ENCODE results near the gene ATP5F1D. TPM values are rescaled to one million over a fixed set of nuclear protein-coding genes. Genes with fewer than 3 reads are reported as not detected.

The ATP5F1D gene
- total RNA-seq, 1 donor from 2014 or later, result 167 TPM

GRCh38 chr19:1285737-1286360, 44.3 kb downstream of the ATP5F1D start, which contains the start of gene EFNA2:
TSS of gene EFNA2 (plus strand) at chr19:1285873. CDS start at chr19:1286169, 296 bp downstream.
- no peak for DNase-seq (ENCODE audit: extremely low spot score, unreplicated experiment)
- Mint-ChIP-seq H3K36me3 (ENCODE audit: unreplicated experiment) (no peaks in the 10 kb centered on the region), H3K27me3 (ENCODE audit: unreplicated experiment) (peaks cover 11% of the 10 kb centered on the region), H3K4me1 (ENCODE audit: unreplicated experiment) (peaks cover 10% of the 10 kb centered on the region), H3K9me3 (ENCODE audit: unreplicated experiment) (no peaks in the 10 kb centered on the region), H3K4me3 (ENCODE audit: unreplicated experiment) (peak within 1 kb of the TSS; percentile 73), H3K27ac (ENCODE audit: unreplicated experiment) (no peak within 1 kb of the TSS)
- TF ChIP-seq, protein P1, sequence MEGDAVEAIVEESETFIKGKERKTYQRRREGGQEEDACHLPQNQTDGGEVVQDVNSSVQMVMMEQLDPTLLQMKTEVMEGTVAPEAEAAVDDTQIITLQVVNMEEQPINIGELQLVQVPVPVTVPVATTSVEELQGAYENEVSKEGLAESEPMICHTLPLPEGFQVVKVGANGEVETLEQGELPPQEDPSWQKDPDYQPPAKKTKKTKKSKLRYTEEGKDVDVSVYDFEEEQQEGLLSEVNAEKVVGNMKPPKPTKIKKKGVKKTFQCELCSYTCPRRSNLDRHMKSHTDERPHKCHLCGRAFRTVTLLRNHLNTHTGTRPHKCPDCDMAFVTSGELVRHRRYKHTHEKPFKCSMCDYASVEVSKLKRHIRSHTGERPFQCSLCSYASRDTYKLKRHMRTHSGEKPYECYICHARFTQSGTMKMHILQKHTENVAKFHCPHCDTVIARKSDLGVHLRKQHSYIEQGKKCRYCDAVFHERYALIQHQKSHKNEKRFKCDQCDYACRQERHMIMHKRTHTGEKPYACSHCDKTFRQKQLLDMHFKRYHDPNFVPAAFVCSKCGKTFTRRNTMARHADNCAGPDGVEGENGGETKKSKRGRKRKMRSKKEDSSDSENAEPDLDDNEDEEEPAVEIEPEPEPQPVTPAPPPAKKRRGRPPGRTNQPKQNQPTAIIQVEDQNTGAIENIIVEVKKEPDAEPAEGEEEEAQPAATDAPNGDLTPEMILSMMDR (IDR thresholded peaks at IDR 0.05), result no peak

DNA sequence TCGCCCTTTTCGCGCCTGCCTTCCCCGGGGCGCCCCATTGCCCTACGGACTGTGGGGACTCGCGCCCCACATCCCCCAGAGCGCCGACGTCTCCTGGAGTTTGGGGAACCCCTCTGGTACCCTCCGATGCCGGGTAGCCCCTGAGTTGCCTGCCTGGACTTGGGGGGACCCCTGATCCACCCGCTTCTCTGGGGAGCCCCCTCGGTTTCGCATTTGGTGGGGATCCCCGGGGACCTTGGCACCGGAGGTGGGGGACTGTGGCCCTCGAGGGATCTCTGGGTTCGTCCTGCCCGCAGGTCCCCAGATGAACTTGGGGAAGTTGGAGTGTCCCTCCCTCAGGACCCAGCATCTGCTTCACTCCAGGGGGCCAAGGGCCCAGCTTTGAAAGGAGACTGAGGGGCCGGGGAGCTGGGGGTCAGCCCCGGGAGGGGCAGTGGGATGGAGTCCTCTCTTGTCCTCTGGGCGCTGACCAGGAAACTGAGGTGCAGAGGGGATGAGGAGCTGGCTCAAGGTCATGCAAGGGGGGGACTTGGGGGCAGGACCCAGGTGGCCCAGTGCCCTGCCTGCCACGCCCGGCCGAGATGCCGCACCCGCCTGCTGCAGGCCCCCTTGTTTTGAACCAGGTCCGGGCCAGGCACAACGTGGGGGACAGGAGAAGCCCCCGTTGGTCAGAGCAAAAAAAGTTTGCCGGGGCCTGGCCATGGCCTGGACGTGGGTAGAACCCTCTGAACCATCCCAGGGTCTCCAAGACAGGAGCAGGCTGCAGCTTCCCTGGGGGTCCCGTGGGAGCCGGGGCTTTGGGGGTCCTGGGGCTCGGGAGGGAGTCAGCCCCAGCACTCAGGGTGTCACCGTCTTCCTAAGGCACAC, 45.2 kb downstream of the ATP5F1D start:
- Mint-ChIP-seq H3K4me1 (ENCODE audit: unreplicated experiment) (peaks cover 10% of the 10 kb centered on the region), H3K9me3 (ENCODE audit: unreplicated experiment) (no peaks in the 10 kb centered on the region), H3K27ac (ENCODE audit: unreplicated experiment) (no peak overlapping the region), H3K27me3 (ENCODE audit: unreplicated experiment) (peaks cover 11% of the 10 kb centered on the region), H3K36me3 (ENCODE audit: unreplicated experiment) (no peaks in the 10 kb centered on the region), H3K4me3 (ENCODE audit: unreplicated experiment) (peak overlapping the region; percentile 73)
- TF ChIP-seq, protein P1 (IDR thresholded peaks at IDR 0.05), result no peak
- DNase-seq (ENCODE audit: extremely low spot score, unreplicated experiment), result no peak

DNA sequence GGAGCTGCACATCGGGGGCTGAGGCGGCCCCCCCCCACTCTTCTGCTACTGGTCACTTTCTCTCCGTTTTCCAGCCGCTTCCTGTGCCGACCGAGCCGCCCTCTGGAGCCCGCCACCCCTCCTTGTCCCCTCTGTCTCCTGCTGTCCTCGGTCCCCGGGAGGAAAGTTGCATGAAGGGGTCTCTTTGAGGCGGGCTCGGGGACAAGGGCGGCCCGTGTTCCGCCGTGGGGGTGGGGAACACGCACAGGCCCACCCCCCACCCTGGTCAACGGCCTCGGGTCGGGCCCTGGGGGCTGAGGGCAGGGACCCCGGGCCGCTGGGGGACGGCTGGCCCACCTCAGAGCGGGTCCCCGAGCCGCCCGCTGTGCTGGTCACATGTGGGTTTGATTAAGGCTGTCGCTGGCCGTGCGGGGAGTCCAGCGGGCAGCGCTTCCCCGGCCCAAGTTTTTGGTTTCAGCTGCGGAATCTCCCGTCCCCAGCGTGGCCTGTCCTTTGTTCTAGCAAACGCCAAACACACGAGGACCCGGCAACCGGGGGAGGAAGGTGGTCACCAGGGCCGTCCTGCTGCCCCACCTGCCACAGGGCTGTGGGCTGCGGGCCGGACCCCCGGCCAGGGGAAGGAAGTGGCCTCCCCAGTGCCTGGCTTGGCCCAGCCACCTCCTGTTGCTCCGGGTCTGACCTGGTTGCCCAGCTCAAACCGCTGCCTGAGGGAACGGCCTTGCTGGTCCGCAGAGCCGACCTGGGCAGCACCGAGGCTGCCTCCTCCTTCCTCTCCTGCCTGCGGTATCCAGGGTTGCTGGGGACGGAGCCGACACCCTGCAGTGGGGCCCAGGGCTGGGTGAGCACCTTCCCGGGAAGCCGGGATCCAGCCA, 46.0 kb downstream of the ATP5F1D start:
- Mint-ChIP-seq H3K27me3 (ENCODE audit: unreplicated experiment) (peaks cover 11% of the 10 kb centered on the region), H3K27ac (ENCODE audit: unreplicated experiment) (no peak overlapping the region), H3K9me3 (ENCODE audit: unreplicated experiment) (no peaks in the 10 kb centered on the region), H3K36me3 (ENCODE audit: unreplicated experiment) (no peaks in the 10 kb centered on the region), H3K4me1 (ENCODE audit: unreplicated experiment) (peaks cover 10% of the 10 kb centered on the region), H3K4me3 (ENCODE audit: unreplicated experiment) (peak overlapping the region; percentile 40)
- DNase-seq (ENCODE audit: extremely low spot score, unreplicated experiment), result no peak
- TF ChIP-seq, protein P1 (IDR thresholded peaks at IDR 0.05), result no peak

- Mint-ChIP-seq H3K36me3 (ENCODE audit: unreplicated experiment) (no peaks in the 10 kb centered on the region), H3K9me3 (ENCODE audit: unreplicated experiment) (no peaks in the 10 kb centered on the region), H3K4me3 (ENCODE audit: unreplicated experiment) (no peak overlapping the region), H3K27me3 (ENCODE audit: unreplicated experiment) (peaks cover 11% of the 10 kb centered on the region), H3K4me1 (ENCODE audit: unreplicated experiment) (peaks cover 10% of the 10 kb centered on the region), H3K27ac (ENCODE audit: unreplicated experiment) (no peak overlapping the region)
- no peak for DNase-seq (ENCODE audit: extremely low spot score, unreplicated experiment)
- TF ChIP-seq, protein P1 (IDR thresholded peaks at IDR 0.05), result no peak
These were observed 46.7 kb downstream of the ATP5F1D start for GRCh38 chr19:1288226-1288612.
